Osteoblast (primary cell): ENCODE measurements around the gene DHX16. TPM values are rescaled to one million over a fixed set of nuclear protein-coding genes. Genes with fewer than 3 reads are reported as not detected.
"Not testable (repeated sequence)": the region's sequence is repeated elsewhere in the genome, so short reads cannot be mapped to it uniquely, and the experiment has no call there.

ENCODE experiments used
- DNase-seq: peaks from one replicate; pipeline ENCODE4 v3.0.0; 2011; ENCODE audit warnings: low spot score, mixed read lengths; ENCODE audit not compliant: insufficient read length; ENCODE audit errors: missing footprints
- H2AFZ ChIP-seq: 2 replicates; pipeline ENCODE4 v1.6.0; 2011; ENCODE audit warnings: mild to moderate bottlenecking, low read length
- H3K27ac ChIP-seq: 2 replicates; pipeline ENCODE4 v1.5.1; 2011; ENCODE audit warnings: mild to moderate bottlenecking, low read depth, low read length, moderate library complexity
- H3K27me3 ChIP-seq: 2 replicates; pipeline ENCODE4 v1.6.0; 2012; ENCODE audit warnings: mild to moderate bottlenecking, control low read depth, inconsistent platforms, low read length, moderate library complexity; ENCODE audit not compliant: insufficient read depth
- H3K36me3 ChIP-seq: 2 replicates; pipeline ENCODE4 v1.5.1; 2011; ENCODE audit warnings: mild to moderate bottlenecking, low read length, control low read depth, moderate library complexity; ENCODE audit not compliant: insufficient read depth
- H3K4me1 ChIP-seq: 2 replicates; pipeline ENCODE4 v1.5.1; 2011; ENCODE audit warnings: mild to moderate bottlenecking, low read length, control low read depth, moderate library complexity; ENCODE audit not compliant: insufficient read depth
- H3K4me2 ChIP-seq: 2 replicates; pipeline ENCODE4 v1.6.0; 2011; ENCODE audit warnings: mild to moderate bottlenecking, low read length; ENCODE audit not compliant: insufficient read depth
- H3K4me3 ChIP-seq: fragments of 200-600 bp; sonication (generic); 3 replicates; pipeline ENCODE4 v1.5.1; 2012; ENCODE audit warnings: mild to moderate bottlenecking, low read length, inconsistent platforms; ENCODE audit not compliant: insufficient read depth
- H3K79me2 ChIP-seq: 2 replicates; pipeline ENCODE4 v1.6.0; 2012; ENCODE audit warnings: mild to moderate bottlenecking, low read length, control low read depth, inconsistent platforms; ENCODE audit not compliant: insufficient read depth
- H3K9me3 ChIP-seq: 2 replicates; pipeline ENCODE4 v1.5.1; 2011; ENCODE audit warnings: low read depth, low read length, control low read depth
- H4K20me1 ChIP-seq: 2 replicates; pipeline ENCODE4 v1.6.0; 2012; ENCODE audit warnings: mild to moderate bottlenecking, low read length, control low read depth; ENCODE audit not compliant: insufficient read depth
- total RNA-seq: library from RNA; depleted of rRNA; stranded (reverse); fragments of >200 nt; gene quantifications from 2 replicates; pipeline ENCODE4 v1.2.3, GENCODE V29; 2012
- TF ChIP-seq, protein P1 (sequence below): IDR thresholded peaks from 2 replicates; pipeline ENCODE4 v1.5.1; 2011; ENCODE audit warnings: mild to moderate bottlenecking, low read depth, low read length, moderate library complexity; ENCODE audit errors: extremely low read depth

Gene DHX16
- total RNA-seq, 1 donor = 26.1 TPM

GRCh38 chr6:30676660-30677285 is 4.0 kb upstream of the DHX16 start:
- H3K27ac ChIP-seq = no peak overlapping the region
- no peak overlapping the region for H3K4me3 ChIP-seq
- H3K9me3 ChIP-seq = no peaks in the 10 kb centered on the region
- TF ChIP-seq, protein P1, sequence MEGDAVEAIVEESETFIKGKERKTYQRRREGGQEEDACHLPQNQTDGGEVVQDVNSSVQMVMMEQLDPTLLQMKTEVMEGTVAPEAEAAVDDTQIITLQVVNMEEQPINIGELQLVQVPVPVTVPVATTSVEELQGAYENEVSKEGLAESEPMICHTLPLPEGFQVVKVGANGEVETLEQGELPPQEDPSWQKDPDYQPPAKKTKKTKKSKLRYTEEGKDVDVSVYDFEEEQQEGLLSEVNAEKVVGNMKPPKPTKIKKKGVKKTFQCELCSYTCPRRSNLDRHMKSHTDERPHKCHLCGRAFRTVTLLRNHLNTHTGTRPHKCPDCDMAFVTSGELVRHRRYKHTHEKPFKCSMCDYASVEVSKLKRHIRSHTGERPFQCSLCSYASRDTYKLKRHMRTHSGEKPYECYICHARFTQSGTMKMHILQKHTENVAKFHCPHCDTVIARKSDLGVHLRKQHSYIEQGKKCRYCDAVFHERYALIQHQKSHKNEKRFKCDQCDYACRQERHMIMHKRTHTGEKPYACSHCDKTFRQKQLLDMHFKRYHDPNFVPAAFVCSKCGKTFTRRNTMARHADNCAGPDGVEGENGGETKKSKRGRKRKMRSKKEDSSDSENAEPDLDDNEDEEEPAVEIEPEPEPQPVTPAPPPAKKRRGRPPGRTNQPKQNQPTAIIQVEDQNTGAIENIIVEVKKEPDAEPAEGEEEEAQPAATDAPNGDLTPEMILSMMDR = no peak
- no peaks in the 10 kb centered on the region for H3K27me3 ChIP-seq
- H3K4me2 ChIP-seq = no peak overlapping the region
- no peak overlapping the region for H2AFZ ChIP-seq
- H3K4me1 ChIP-seq = peaks cover 29% of the 10 kb centered on the region
- peak; percentile 60 for DNase-seq
- H3K79me2 ChIP-seq = peaks cover 59% of the 10 kb centered on the region
- H3K36me3 ChIP-seq = peaks cover 55% of the 10 kb centered on the region
- H4K20me1 ChIP-seq = peaks cover 46% of the 10 kb centered on the region

DNA sequence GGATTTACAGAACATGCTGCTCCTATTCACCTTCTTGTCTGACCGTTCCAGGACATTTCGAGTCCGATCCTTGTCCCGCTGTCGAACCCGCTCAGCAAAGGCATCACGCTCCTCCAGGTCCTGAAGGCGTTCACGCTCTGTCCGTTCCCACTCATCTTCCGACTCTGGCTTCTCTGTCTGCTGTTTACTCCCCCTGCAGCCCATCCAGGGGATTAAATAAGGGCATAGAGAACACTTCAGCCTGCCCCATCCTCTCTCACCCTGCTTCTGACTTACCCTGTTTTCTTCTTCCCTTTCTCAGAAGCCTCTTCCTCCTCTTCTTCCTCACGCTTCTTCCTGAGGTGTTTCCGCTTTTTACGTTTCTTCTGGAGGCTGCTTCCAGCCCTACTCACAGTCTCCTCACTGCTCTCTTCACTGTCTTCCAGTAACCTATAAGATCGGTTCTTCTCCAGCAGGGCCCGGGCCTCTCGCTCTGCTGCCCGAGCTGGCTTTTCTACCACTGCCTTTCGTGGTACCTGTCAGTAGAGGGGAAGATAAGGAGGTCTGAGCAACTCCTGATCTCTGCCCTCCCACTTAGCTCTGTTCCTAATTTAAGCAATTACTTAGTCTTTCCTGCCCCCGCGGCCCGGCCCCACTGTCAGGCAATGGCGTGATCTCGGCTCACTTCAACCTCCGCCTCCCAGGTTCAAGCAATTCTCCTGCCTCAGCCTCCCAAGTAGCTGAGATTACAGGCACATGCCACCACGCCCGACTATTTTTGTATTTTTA is 1.9 kb downstream of the DHX16 start:
- peaks cover 33% of the 10 kb centered on the region for H3K79me2 ChIP-seq
- DNase-seq = peak; percentile 62
- no peak overlapping the region for H3K27ac ChIP-seq
- H3K4me1 ChIP-seq = peaks cover 10% of the 10 kb centered on the region
- no peak overlapping the region for H2AFZ ChIP-seq
- H4K20me1 ChIP-seq = peaks cover 14% of the 10 kb centered on the region
- H3K9me3 ChIP-seq = no peaks in the 10 kb centered on the region
- no peaks in the 10 kb centered on the region for H3K27me3 ChIP-seq
- H3K4me3 ChIP-seq = no peak overlapping the region
- H3K36me3 ChIP-seq = peaks cover 35% of the 10 kb centered on the region
- TF ChIP-seq, protein P1 = peak; percentile 24
- no peak overlapping the region for H3K4me2 ChIP-seq

DNA sequence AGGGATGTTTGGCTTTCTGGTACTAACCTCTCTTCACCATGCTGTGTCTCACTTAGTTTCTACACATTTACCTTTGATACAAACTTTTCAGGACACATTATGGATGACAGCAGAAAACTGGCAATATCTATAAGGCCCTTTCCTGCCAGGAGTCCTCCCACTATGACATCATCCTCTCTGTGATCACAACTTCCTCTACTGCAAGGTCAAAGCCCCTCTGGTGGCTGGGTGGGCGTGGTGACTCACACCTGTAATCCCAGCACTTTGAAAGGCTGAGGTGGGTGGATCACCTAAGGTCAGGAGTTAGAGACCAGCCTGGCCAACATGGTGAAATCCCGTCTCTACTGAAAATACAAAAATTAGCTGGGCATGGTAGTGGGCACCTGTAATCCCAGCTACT is 6.5 kb downstream of the DHX16 start:
- not testable (repeated sequence) for H3K4me1 ChIP-seq, H3K4me3 ChIP-seq, H3K27me3 ChIP-seq, H4K20me1 ChIP-seq, H3K4me2 ChIP-seq, H3K27ac ChIP-seq, H3K9me3 ChIP-seq, H2AFZ ChIP-seq
- Histone ChIP-seq H3K79me2 (peaks cover 17% of the 10 kb centered on the region), H3K36me3 (peaks cover 72% of the 10 kb centered on the region)
- DNase-seq = peak; percentile 73

DNA sequence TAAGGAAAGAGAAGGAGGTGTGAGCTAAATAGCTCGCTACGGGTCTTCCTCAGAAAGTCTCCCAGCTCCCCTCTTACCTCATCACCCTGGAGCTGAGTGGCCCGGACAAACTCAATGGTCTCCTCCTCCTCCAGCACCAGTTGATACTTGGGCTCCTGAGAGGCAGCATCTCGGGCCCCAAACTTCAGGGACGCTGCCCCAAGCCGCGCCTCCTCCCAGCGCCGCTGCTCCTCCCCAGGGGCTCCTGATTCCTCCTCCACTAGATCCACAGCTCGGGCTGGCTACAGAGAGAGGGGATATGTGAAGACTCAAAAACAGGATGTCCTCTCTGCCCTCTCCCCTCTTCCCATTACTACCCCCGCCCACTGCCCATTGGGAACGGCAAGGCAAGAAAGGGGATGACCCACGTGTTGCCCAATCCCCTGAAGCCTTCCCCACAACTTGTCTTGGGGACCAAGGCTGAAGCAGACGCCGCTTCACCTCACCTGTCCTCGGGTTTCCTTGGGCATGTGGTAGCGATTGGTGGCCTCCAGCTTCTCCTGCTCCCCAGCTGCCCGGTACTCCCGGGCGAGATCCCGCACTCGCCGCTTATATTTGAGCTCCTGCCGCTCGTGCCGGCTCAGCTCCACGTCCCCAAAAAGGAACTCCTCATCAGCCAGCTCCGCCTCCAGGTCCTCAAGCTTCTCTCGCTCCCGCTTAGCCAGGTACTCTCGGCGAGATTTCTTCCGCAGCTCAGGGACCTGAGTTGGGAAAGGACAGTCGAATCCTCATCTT is 7.6 kb downstream of the DHX16 start:
- no peaks in the 10 kb centered on the region for H3K27me3 ChIP-seq
- H3K36me3 ChIP-seq = peaks cover 69% of the 10 kb centered on the region
- no peaks in the 10 kb centered on the region for H3K4me1 ChIP-seq
- no peak overlapping the region for H2AFZ ChIP-seq
- no peak overlapping the region for H3K4me2 ChIP-seq
- H3K9me3 ChIP-seq = no peaks in the 10 kb centered on the region
- peak; percentile 50 for DNase-seq
- H3K27ac ChIP-seq = no peak overlapping the region
- no peak overlapping the region for H3K4me3 ChIP-seq
- TF ChIP-seq, protein P1 = no peak
- peaks cover 5% of the 10 kb centered on the region for H4K20me1 ChIP-seq
- peaks cover 7% of the 10 kb centered on the region for H3K79me2 ChIP-seq

GRCh38 chr6:30657922-30658321 is 14.9 kb downstream of the DHX16 start:
- not testable (repeated sequence) for H4K20me1 ChIP-seq, H3K79me2 ChIP-seq, H3K4me1 ChIP-seq, H3K27ac ChIP-seq, H3K9me3 ChIP-seq, H2AFZ ChIP-seq, H3K27me3 ChIP-seq, DNase-seq, H3K4me3 ChIP-seq, H3K4me2 ChIP-seq
- H3K36me3 ChIP-seq = peaks cover 81% of the 10 kb centered on the region
